HTERT RPE-1 (cell line): Measurements from ENCODE around the gene RASAL2.

Experiments used
- in situ Hi-C: fragments of 300-500 bp; cut with MboI; formaldehyde crosslinking; loops from 4 replicates; pipeline ENCODE4 v1.14.3; 2020; ENCODE audit warnings: low sequenced_read_pairs

Gene RASAL2

DNA sequence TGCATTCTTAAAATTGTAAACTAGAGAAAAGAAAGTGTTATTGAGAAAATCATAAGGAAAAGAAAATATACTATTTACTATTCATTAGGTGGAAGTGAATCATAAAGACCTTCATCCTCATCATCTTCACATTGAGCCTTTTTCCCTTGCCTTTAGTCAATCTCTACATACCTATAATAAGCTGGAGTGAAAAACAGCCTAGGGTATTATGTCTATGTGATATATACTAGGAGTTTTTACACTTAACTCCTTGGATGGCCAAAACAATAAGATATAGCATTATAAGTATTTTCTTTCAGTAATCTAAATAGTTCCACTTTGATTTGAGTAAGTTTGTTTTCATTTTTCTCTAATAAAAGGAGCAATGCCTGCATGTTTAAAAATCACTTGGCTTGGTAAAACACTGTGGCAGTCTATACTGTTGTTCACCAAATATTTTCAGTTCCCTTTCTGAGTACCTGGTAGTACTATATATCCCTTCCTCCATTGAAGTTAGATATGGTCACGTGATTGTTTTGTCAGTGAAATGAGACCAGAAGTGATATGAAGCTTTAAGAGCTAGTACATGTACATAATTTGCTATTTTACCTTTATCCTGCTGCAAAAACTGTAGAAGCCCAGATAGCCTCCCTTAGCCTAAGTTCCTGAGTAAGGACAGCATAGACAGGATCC lies 324.5 kb downstream of the RASAL2 start:
- in situ Hi-C loops, result no loop called here

DNA sequence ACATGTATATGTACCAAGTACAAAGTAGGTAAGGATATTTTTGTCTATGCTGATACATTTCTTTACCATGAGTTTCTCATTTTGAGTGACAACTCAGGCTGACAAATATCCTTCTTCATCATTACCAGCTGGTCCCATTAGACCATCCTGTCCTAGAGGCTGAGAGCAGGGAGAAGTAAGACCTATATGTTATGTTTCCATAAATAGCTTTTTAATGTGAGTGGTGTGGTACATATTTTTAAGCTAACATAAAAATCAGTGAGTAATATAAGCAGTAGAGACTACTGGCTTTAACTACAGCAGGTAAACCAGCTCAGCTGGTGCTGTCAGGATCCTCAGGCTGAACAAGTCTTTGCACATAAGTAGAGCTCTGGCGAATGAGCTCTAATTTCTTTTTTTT lies 340.5 kb downstream of the RASAL2 start:
- in situ Hi-C loops, result no loop called here

DNA sequence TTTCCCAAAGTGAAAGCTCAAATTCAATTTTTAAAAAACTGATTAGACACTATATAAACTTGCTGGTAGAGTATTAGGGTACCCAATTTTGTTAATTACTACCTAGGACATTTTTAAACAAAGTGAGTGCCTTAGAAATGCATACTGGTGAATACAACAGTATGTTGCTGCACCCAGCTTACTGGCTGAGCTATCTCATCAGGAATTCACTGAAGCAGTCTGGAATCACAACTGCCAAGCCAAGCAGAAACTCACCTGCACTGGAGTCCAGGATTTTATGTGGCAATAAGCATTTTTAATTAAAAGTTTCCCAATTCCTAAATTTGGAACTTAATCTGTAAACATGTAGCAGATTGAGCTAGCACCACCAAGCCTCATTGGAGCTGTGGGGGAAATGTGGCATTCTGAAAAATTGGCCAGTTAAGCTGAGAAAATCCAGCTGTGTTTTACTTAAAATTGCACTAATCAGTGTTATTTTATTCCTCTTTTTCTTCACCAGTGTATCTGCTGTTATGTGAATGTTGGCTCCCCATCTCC lies 341.1 kb downstream of the RASAL2 start:
- in situ Hi-C loops, result no loop called here

DNA sequence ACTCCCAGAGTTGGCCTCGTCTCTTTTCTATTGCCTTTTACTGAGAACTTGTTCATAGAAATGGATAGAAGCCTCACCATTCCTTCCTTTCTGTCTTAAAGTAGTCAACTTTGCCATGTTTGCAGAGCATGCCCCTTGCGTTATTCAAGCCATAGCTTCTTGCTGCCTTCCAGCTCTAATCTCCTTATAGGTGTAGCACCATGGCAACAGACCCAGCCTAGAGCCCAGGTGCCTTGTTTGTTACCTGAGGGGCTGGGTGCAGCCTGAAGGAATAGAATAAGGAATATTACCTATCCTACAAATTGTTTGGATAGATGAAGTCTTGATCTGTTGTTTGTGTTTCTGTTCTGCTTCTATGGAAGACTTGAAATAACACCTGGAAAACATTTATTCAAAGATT lies 343.0 kb downstream of the RASAL2 start:
- in situ Hi-C loops, result no loop called here

DNA sequence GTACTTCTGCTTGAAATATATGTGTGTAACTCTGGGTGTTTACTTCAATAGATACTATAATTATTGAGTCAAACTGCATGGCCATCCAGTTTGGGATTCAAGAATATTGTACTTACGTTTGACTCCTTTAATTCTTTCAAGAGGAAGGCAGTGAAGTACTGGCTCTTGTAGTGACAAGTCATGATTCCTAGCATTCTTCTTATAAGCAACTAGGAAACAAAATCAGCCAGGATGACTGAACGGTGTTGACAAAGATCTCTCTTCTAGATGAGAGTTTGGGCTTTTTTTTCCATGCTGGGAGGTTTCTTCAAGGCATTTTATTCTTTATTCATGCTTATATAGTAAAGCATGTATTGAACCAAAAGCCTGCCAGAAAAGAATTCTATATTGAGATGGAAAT lies 344.5 kb downstream of the RASAL2 start:
- in situ Hi-C loops, result no loop called here

DNA sequence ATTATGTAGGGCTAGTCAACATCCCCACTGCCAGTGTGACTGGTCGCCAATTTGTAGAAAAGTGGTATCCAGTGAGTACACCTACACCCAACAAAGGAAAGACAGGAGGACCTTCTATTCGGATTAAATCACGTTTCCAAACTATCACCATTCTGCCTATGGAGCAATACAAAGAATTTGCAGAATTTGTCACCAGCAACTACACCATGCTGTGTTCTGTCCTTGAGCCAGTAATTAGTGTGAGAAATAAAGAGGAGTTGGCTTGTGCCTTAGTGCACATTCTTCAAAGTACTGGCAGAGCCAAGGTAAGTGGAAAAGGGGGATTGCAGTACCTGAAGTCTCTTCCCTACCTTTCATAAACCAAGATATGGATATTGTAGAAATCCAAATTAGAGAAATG lies 349.0 kb downstream of the RASAL2 start:
- in situ Hi-C loops, result no loop called here

DNA sequence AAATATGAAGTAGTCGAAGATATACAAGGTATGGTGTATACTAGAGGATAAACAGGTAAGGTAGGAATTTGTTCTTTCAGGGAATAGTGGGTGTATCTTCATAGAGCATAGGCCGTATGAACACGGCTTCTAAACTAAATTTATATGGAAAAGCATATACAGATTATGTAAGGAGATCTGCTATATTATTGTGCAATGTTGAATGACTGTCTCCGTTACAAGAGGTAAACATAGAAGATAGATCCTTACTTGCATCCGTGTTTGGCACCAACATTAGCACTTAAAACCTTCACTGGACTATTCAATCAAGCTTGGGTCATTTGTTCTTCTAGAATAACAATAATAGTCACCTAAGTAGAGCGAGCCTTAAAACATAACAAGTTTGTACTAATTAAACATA lies 357.0 kb downstream of the RASAL2 start:
- in situ Hi-C loops, result no loop called here

DNA sequence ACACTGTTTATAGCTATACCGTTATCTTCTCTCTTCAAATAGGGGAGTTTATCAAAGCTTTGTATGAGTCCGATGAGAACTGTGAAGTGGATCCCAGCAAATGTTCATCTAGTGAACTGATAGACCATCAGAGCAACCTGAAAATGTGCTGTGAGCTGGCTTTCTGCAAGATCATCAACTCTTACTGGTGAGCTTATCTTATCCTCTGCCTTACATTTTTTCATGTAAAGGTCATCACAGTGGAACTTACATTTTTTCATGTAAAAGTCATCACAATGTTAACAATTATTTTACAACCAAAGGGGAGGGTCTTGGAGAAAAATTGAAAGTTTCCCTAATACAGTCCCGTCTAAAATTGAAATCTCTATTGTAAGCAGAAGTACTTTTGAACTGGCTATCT lies 357.6 kb downstream of the RASAL2 start:
- in situ Hi-C loops, result no loop called here

DNA sequence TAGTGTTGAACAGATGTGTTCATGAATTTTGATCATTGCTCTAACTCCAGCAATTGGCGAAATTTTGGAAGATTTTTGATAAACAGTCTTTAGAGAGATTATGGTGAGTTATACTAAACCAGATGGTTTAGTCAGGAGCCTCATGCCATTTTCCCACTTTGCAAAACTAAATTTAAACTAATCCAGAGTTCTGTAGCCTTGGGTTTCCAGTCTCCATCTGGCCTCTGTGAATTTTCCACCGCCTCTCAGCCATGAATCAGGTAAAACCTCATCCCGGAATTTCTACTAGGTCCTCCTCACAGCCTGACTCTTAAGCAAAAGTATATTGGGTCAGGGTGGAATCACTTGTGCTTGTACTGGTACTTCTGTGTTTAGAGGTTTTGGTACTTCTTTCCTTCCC lies 358.1 kb downstream of the RASAL2 start:
- in situ Hi-C loops, result no loop called here

DNA sequence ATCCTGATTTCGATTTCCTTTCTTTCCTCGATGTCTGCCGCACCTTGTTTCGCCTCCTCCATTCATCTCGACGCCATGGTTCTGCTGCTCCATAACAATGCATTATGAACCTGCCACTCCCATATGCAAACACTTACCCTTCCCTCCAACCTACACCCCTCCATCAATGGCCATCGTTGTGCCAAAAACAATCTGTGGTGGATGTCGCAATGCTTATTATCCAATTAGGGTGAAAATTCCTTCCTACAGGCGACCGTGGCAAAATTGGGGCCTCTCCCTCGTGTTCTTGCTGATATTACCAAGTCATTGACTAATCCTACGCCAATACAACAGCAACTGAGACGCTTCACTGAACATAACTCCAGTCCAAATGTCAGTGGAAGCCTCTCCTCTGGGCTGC lies 362.6 kb downstream of the RASAL2 start:
- in situ Hi-C loops, result no loop called here

DNA sequence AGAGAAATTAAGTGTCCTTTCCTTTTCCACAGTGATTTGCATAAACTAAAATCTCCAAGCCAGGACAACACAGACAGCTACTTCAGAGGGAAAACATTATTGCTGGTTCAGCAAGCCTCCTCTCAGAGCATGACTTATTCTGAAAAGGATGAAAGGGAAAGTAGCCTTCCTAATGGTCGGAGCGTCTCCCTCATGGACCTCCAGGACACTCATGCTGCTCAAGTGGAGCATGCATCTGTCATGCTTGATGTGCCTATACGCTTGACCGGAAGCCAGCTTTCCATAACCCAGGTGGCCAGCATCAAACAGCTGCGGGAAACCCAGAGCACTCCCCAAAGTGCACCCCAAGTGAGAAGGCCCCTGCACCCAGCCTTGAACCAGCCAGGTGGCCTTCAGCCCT lies 363.7 kb downstream of the RASAL2 start:
- in situ Hi-C loops, result no loop called here

DNA sequence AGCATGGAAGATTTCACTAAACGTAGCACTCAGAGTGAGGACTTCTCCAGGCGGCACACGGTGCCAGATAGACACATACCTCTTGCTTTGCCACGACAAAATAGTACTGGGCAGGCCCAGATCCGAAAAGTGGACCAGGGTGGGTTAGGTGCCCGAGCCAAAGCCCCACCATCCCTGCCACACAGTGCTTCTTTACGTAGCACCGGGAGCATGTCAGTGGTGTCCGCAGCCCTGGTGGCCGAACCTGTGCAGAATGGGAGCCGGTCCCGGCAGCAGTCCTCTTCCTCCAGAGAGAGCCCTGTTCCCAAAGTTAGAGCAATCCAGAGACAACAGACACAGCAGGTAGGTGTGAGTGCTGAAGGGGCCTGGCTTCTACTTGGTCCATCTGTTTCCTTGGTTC lies 364.3 kb downstream of the RASAL2 start:
- in situ Hi-C loops, result no loop called here

DNA sequence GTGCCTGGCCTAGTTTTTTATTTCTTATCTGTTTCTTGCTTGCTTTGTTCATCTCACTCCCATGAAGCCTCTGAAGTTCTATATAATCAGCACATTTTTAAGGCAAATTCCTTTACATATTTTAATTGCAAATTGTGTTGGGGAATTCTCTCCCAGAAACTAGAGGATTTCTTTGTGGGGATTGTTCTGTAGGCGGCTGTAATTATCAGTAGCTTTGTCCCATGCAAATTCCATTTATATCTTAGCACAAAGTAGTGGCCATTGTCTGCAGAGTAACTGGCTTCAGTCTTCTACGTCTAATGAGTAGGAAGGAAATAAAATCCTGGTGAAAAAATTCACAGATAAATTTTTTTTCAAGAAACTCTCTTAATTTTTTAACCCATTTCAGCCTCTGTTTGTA lies 367.2 kb downstream of the RASAL2 start:
- in situ Hi-C loops, result no loop called here

DNA sequence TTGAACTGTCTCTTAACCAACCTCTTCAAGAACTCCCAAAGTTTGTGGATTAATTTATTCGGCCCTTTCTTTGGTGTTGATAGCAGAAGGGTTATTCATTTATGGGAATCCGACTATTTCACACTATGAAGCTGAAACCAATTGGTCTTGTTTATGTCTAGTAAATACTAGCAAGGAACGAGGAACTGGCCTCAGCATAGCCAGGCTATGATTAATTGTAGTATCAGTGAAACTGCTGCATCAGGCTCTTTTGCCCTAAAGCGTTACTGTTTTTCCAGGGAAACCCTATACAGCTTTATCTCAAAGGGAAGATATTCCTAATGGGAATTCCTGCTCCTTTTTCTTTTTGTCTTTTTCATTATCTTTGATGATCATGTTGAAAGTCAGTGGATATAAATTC lies 367.8 kb downstream of the RASAL2 start:
- in situ Hi-C loops, result no loop called here

DNA sequence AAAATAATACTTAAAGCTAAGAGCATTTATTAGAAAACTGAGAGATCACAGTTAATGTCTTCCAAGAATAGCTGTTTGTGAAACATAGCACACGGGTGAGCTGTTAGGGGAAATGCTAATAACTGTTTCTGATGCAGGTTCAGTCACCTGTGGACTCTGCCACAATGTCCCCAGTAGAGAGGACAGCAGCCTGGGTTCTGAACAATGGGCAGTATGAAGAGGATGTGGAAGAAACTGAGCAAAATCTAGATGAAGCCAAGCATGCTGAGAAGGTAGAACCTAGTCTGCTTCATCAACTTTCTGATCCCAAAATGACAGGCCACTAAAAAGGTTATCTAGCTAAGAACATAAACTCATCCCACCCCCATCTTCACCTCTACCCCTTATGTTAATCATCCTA lies 370.2 kb downstream of the RASAL2 start:
- in situ Hi-C loops, result no loop called here

DNA sequence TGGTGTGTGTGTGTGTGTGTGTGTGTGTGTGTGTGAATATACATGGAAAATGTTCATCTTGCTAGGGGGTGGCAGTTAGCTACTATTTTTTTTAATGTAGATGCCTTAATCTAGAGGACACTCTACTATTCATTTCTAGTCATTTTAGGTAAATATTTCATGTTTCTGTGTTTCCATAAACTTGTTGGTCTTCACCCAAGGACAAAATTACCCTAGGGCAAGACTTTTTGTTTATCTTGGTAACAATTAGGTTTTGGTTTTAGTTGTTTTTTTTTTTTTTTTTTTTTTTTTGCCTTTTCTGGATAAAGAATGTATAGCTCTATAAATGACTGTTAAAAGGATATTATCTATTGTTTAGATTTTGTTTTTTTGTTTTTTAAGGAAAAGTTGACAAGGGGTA lies 370.7 kb downstream of the RASAL2 start:
- in situ Hi-C loops, result no loop called here

DNA sequence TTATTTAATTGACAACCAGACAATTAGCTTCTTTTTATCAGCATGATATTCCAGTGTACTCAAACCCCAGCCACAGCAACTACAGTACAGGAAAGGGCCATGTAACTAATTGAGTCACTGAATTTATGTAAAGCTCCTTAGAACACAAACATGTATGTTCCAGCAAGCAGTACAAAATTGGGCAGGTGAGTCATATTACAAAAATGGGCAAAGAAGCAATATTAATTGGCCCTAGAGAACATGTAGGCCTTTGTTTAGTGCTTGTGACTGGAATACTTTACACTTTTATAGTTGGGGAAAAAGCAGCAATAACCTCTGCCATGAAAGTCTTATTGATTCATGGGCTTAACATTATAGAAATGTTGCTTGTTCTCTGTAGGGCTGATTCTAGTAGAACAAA lies 371.1 kb downstream of the RASAL2 start:
- in situ Hi-C loops, result no loop called here

DNA sequence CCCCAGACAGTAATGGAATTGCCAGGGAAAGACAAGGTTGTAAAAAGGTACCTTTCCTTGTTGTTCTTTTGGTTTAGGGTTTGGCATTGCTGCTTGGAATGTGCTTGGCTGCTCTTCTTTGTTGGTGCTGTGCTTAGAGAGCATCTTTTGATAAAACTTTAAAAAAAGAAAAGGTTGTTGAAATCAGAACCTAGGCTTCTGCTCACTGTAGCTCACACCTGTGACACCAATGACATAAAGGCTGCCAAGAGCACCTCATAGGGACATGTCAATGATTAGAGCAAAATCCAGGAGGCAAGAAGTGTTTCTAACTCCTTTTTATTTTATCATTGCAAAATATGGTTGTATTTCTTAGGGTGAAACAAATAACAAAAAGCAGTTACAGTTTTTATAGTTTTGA lies 373.9 kb downstream of the RASAL2 start:
- in situ Hi-C loops, result no loop called here

DNA sequence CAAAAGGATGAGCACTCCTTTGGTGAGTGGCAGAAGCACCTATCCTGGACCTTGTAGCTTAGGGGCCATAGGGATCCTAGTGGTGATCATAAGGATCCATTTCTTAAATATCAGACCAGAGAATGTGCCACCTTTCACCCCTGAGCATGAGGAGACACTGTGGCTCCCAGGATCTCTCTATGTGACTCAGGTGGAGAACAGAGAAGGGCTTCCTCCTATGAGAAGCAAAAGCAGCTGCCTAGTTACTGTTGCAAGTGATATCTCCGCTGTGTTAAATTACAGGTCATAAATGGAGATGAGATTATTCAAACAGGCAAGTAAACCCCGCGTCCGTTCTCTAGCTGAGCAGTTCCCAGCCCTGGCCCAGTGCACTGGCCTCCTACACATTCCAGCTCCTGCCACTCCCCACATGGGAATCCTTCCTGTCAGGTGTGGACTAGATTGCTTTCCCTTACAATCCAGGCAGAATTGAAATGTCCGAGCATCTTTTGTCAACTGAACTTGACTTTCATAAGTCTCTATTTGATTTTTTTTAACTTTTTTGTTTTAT lies 376.6 kb downstream of the RASAL2 start:
- in situ Hi-C loops, result no loop called here

DNA sequence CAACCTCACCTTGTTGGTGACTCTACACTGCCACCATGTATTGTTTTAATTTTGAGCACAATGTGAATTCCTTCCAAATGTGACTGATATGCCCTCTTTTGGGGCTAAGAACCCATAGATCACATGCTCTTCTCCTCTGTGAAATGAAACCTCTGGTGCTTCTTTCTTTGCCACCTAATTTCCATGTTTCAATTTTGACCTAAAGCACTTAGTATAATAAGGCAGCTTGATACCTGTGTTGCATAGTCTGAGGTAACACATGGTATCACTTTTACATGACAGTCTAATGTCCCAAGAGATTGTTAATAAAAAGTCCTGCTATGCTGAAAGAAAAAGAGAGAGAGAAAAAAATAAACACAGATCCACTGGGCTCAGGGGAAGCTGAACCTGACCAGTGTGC lies 378.6 kb downstream of the RASAL2 start:
- in situ Hi-C loops, result no loop called here

DNA sequence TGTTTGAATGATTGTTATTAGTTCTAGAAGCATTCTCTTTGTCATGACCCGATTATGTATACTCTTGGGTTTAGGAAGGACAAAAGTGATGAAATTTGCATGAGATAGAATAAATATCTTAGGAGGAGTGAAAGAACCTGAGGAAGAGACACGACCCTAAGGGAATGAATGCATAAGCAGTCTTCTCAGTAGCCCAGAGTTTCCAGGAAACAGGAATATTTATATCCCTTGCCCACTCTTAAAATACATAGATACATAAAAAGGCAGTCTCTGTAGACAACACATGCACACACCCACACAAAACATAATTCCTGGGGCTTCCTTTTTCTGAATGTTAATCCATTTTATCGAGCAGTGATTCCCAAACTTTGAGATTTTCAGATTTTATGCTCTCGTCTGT lies 383.5 kb downstream of the RASAL2 start:
- in situ Hi-C loops, result no loop called here

DNA sequence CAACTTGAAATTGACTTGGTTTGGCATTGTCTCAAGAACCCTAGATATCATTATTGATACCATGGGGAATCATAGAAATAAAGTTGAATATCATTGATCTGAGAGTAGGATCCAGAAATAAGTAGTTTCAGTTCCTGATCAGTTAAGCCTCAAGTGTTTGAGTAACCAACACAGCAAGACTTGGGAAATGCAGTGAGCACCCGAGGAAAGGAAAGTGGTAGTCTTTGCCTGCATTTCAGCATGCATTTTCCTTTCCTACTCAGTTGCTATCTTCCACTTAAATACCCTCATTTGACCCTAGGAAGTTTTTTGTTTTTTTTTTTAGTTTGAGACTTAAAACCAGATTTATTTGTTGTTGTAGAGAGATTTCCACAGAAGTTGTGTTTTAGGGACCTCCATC lies 383.9 kb downstream of the RASAL2 start:
- in situ Hi-C loops, result no loop called here
